ENCODE measurements around the gene CENPU.

GRCh38 chr4:184672741-184673140, 61.2 kb downstream of the CENPU start:
- TF ChIP-seq CTCF (IDR thresholded peaks at IDR 0.05) (no peak), EZH2 (IDR thresholded peaks at IDR 0.05) (no peak), EZH2phosphoT487 (IDR thresholded peaks at IDR 0.05) (no peak)

Measured in neural progenitor cell (in vitro differentiated cells).